IMR-90 (cell line): ENCODE results near the gene HIPK1. TPM values are rescaled to one million over a fixed set of nuclear protein-coding genes. Genes with fewer than 3 reads are reported as not detected.
A peak's percentile ranks its signal among the peaks of the same experiment; 100 is the strongest.

Experiments
- ATAC-seq: fragments of 200-7000 bp; cut with Tn5 transposase; 2 replicates; pipeline ENCODE4 v1.9.1; 2020; ENCODE audit warnings: low read depth, mild to moderate bottlenecking, moderate library complexity
- BruUV-seq: library from RNA; stranded (reverse); fragments of 400-500 nt; replicated peaks from 2 replicates; lab custom pipeline; 2021; lab: Mats Ljungman, UMichigan
- CTCF ChIA-PET: fragments of 300-600 bp; formaldehyde crosslinking; extraction: SDS; loops from one replicate; lab custom pipeline; 2021; ENCODE audit warnings: antibody characterized with exemption; lab: Yijun Ruan, JAX
- POLR2A ChIA-PET: fragments of 300-600 bp; sonication (Branson Sonifier 250); formaldehyde crosslinking; loops from one replicate; lab custom pipeline; 2022; ENCODE audit warnings: antibody characterized with exemption; ENCODE audit not compliant: unreplicated experiment; lab: Charles Lee
- DNase-seq: peaks from one replicate; pipeline ENCODE4 v3.0.0; 2013
- H2AFZ ChIP-seq: replicated peaks from 2 replicates; pipeline ENCODE3; 2013; ENCODE audit warnings: low read length, mild to moderate bottlenecking; ENCODE audit not compliant: poor library complexity
- H2AK5ac ChIP-seq: 2 replicates; pipeline ENCODE4 v1.6.1; 2013; ENCODE audit warnings: low read depth, low read length, inconsistent platforms
- H2AK9ac ChIP-seq: replicated peaks from 2 replicates; pipeline ENCODE3; 2013; ENCODE audit warnings: mild to moderate bottlenecking, low read depth, low read length, moderate library complexity; ENCODE audit not compliant: poor library complexity
- H2BK120ac ChIP-seq: 2 replicates; pipeline ENCODE4 v1.6.1; 2013; ENCODE audit warnings: low read depth, low read length, inconsistent platforms
- H2BK15ac ChIP-seq: 3 replicates; pipeline ENCODE4 v1.6.1; 2013; ENCODE audit warnings: low read depth, low read length, inconsistent platforms
- H2BK20ac ChIP-seq: 2 replicates; pipeline ENCODE4 v1.6.1; 2013; ENCODE audit warnings: low read depth, mild to moderate bottlenecking, inconsistent platforms, low read length, moderate library complexity
- H2BK5ac ChIP-seq: 2 replicates; pipeline ENCODE4 v1.6.1; 2013; ENCODE audit warnings: mild to moderate bottlenecking, low read depth, low read length, inconsistent platforms; ENCODE audit not compliant: poor library complexity, severe bottlenecking
- H3K14ac ChIP-seq: replicated peaks from 2 replicates; pipeline ENCODE4 v1.6.1; 2013; ENCODE audit warnings: low read depth, low read length, inconsistent platforms
- H3K18ac ChIP-seq: 2 replicates; pipeline ENCODE4 v1.6.1; 2013; ENCODE audit warnings: low read depth, low read length, control low read depth
- H3K23ac ChIP-seq: 2 replicates; pipeline ENCODE4 v1.6.1; 2013; ENCODE audit warnings: low read depth, low read length, inconsistent platforms
- H3K27ac ChIP-seq: 2 replicates; pipeline ENCODE4 v1.5.1; 2013; ENCODE audit warnings: mild to moderate bottlenecking, control low read depth, low read length; ENCODE audit not compliant: insufficient read depth
- H3K27me3 ChIP-seq: 2 replicates; pipeline ENCODE4 v1.6.1; 2013; ENCODE audit warnings: low read length; ENCODE audit not compliant: control insufficient read depth, insufficient read depth
- H3K36me3 ChIP-seq: 2 replicates; pipeline ENCODE4 v1.6.1; 2013; ENCODE audit warnings: low read length, mixed read lengths; ENCODE audit not compliant: control insufficient read depth, insufficient read depth
- H3K4ac ChIP-seq: 2 replicates; pipeline ENCODE4 v1.6.1; 2013; ENCODE audit warnings: low read depth, low read length, inconsistent platforms
- H3K4me1 ChIP-seq: 2 replicates; pipeline ENCODE4 v1.6.1; 2013; ENCODE audit warnings: low read length, mixed read lengths; ENCODE audit not compliant: control insufficient read depth, insufficient read depth
- H3K4me2 ChIP-seq: 2 replicates; pipeline ENCODE4 v1.6.1; 2013; ENCODE audit warnings: low read depth, mild to moderate bottlenecking, control low read depth, low read length, moderate library complexity
- H3K4me3 ChIP-seq: 2 replicates; pipeline ENCODE4 v1.5.1; 2013; ENCODE audit warnings: low read depth, mild to moderate bottlenecking, control low read depth, low read length, moderate library complexity; ENCODE audit not compliant: insufficient read depth
- H3K56ac ChIP-seq: 2 replicates; pipeline ENCODE4 v1.6.1; 2013; ENCODE audit warnings: low read length, inconsistent platforms; ENCODE audit not compliant: insufficient read depth; ENCODE audit errors: extremely low read depth
- H3K79me1 ChIP-seq, 2 experiments: 2 replicates each; pipeline ENCODE4 v1.6.1; 2013; ENCODE audit warnings: low read length in 2 of 2, inconsistent platforms in 1 of 2, low read depth in 1 of 2
- H3K9ac ChIP-seq: 2 replicates; pipeline ENCODE4 v1.6.1; 2013; ENCODE audit warnings: low read depth, low read length, control low read depth
- H3K9me1 ChIP-seq: 2 replicates; pipeline ENCODE4 v1.6.1; 2013; ENCODE audit warnings: low read length, inconsistent platforms; ENCODE audit not compliant: insufficient read depth
- H3K9me3 ChIP-seq: 2 replicates; pipeline ENCODE4 v1.6.1; 2013; ENCODE audit warnings: low read length; ENCODE audit not compliant: control insufficient read depth, insufficient read depth
- H4K20me1 ChIP-seq: 2 replicates; pipeline ENCODE4 v1.6.1; 2013; ENCODE audit warnings: low read length, inconsistent platforms; ENCODE audit not compliant: insufficient read depth
- H4K5ac ChIP-seq: 2 replicates; pipeline ENCODE4 v1.6.1; 2013; ENCODE audit warnings: mild to moderate bottlenecking, low read depth, low read length, control low read depth
- H4K8ac ChIP-seq, 2 experiments: 2 replicates each; pipeline ENCODE4 v1.6.1; 2013; ENCODE audit warnings: low read depth in 2 of 2, low read length in 2 of 2, control low read depth in 1 of 2, inconsistent platforms in 1 of 2
- H4K91ac ChIP-seq: 2 replicates; pipeline ENCODE4 v1.6.1; 2013; ENCODE audit warnings: low read depth, low read length, inconsistent platforms; ENCODE audit not compliant: insufficient read depth
- BHLHE40 ChIP-seq: fragments of 150-350 bp; IDR thresholded peaks from 2 replicates; pipeline ENCODE4 v1.6.1; 2016; ENCODE audit warnings: mild to moderate bottlenecking, low read depth, low read length
- CEBPB ChIP-seq: IDR thresholded peaks from 2 replicates; pipeline ENCODE4 v1.6.1; 2012; ENCODE audit warnings: low read depth, low read length, improper control_type of control experiment
- CHD1 ChIP-seq: IDR thresholded peaks from 2 replicates; pipeline ENCODE4 v1.6.1; 2012; ENCODE audit warnings: low read depth, low read length, improper control_type of control experiment
- MAZ ChIP-seq: IDR thresholded peaks from 2 replicates; pipeline ENCODE4 v1.6.1; 2012; ENCODE audit warnings: low read depth, mild to moderate bottlenecking, low read length, improper control_type of control experiment, moderate library complexity, borderline replicate concordance
- NFE2L2 ChIP-seq: fragments of 150-350 bp; IDR thresholded peaks from 2 replicates; pipeline ENCODE4 v1.6.1; 2016; ENCODE audit warnings: low read depth, mild to moderate bottlenecking, low read length
- POLR2A ChIP-seq: IDR thresholded peaks from 2 replicates; pipeline ENCODE4 v1.6.1; 2012; ENCODE audit warnings: mild to moderate bottlenecking, low read depth, low read length
- RAD21 ChIP-seq: IDR thresholded peaks from 2 replicates; pipeline ENCODE4 v1.6.1; 2012; ENCODE audit warnings: low read length, improper control_type of control experiment
- RCOR1 ChIP-seq: IDR thresholded peaks from 2 replicates; pipeline ENCODE4 v1.6.1; 2012; ENCODE audit warnings: mild to moderate bottlenecking, low read length, improper control_type of control experiment; ENCODE audit not compliant: insufficient replicate concordance
- RFX5 ChIP-seq: IDR thresholded peaks from 2 replicates; pipeline ENCODE4 v1.8.0; 2012; ENCODE audit warnings: low read depth, mild to moderate bottlenecking, low read length, moderate library complexity
- SMC3 ChIP-seq: fragments of 150-350 bp; IDR thresholded peaks from 2 replicates; pipeline ENCODE4 v1.6.1; 2016; ENCODE audit warnings: low read depth, mild to moderate bottlenecking, antibody characterized with exemption, low read length, moderate library complexity
- WGBS, 2 experiments: methylation state at CpG; one replicate each; pipeline versions ENCODE4 v1.1.5 to v1.1.7; 2013; ENCODE audit warnings: missing lambda C conversion rate in 2 of 2; ENCODE audit not compliant: insufficient read length in 1 of 2; ENCODE audit errors: extremely low coverage in 2 of 2; 5-methylcytosine and 5-hydroxymethylcytosine counted together
- dilution Hi-C: fragments of 300-500 bp; cut with HindIII; formaldehyde crosslinking; loops from one replicate; pipeline ENCODE4 v1.14.3; 2018; ENCODE audit warnings: low sequenced_read_pairs; ENCODE audit not compliant: unreplicated experiment
- in situ Hi-C: fragments of 300-500 bp; cut with MboI; formaldehyde crosslinking; loops from 3 replicates; pipeline ENCODE4 v1.14.3; 2019; ENCODE audit warnings: low sequenced_read_pairs, inconsistent platforms, mixed read lengths
- intact Hi-C: fragments of 100-400 bp; cut with micrococcal nuclease; formaldehyde crosslinking; loops from 2 replicates; pipeline ENCODE4 v1.10.0; 2022
- polyA plus RNA-seq, 3 experiments: library from polyadenylated mRNA; depleted of rRNA; stranded (reverse); fragments of >200 nt; gene quantifications; 2 replicates each; pipeline ENCODE4 v1.2.3, GENCODE V29; 2012; ENCODE audit warnings: low replicate concordance in 1 of 3
- total RNA-seq: library from RNA; depleted of rRNA; stranded (reverse); fragments of >200 nt; gene quantifications from 2 replicates; pipeline ENCODE4 v1.2.3, GENCODE V29; 2012
- TF ChIP-seq, protein P1 (sequence below): fragments of 150-350 bp; IDR thresholded peaks from 2 replicates; pipeline ENCODE4 v1.6.1; 2016; ENCODE audit warnings: low read depth, mild to moderate bottlenecking, low read length, moderate library complexity, borderline replicate concordance
- TF ChIP-seq, protein P2 (sequence below): fragments of 150-350 bp; IDR thresholded peaks from 2 replicates; pipeline ENCODE4 v1.6.1; 2017; ENCODE audit warnings: mild to moderate bottlenecking, antibody characterized with exemption, low read length, low read depth
- TF ChIP-seq, protein P3 (sequence below): conservative IDR thresholded peaks from 2 replicates; pipeline ENCODE4 v1.5.1; 2012; ENCODE audit warnings: mild to moderate bottlenecking, low read depth, low read length, improper control_type of control experiment

The HIPK1 gene
- total and polyA plus RNA-seq, 2 of the 4 experiments (the other 2 are of a cell fraction), result 15.3 to 33.9 TPM

DNA sequence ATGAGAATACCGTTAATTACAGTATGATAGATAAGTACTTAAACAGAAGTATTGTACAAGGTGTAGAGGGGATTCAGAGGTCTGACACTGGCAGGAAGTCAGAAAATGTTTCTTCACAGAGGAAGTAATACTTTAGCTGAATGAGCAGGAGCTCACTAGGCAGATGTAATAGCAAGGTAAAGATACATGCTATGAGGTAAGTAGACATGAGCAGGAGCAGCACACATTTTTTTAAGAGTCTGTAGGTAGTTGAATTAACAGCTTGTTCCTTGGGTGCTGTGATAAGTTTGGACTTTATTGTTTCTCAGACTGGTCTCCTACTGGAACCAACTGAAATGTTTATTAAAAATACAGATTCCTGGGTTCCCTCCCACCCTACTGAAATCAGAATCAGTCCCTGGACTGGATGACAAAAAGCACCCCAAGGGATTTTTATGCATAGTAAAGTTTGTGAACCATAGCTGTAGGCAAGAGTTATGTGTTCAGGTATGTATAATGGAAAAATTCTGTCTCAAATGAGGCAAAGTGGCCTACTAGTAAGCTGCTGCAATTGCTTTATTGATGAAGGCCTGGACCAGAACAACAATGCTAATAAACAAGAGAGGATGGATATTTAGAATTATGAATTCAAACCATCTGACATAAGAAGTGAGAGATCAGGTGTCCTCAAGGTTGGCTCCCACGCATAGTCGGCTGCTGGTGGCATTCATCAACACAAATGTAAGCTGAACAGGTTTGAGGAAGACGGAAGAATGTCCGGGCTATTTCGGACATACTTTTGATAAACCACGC is 25.4 kb upstream of the HIPK1 start:
- Histone ChIP-seq H3K79me1 (peaks cover 28 to 48% of the 10 kb centered on the region in 2 experiments), H3K9me1 (peaks cover 1% of the 10 kb centered on the region), H4K20me1 (no peaks in the 10 kb centered on the region), H3K36me3 (peaks cover 8% of the 10 kb centered on the region), H3K9ac (peak overlapping the region; percentile 86), H4K91ac (peak overlapping the region; percentile 19), H2BK20ac (no peak overlapping the region), H3K4me1 (no peaks in the 10 kb centered on the region), H3K23ac (peak overlapping the region; percentile 87; the same call in 1 of the 2 replicates), H3K4ac (peak overlapping the region; percentile 71), H3K4me3 (peak overlapping the region; percentile 58), H3K56ac (peak overlapping the region; percentile 85; the same call in 1 of the 2 replicates), H2AK5ac (peak overlapping the region; percentile 53; the same call in 1 of the 2 replicates), H3K27ac (peak overlapping the region; percentile 83), H4K5ac (no peak overlapping the region), H3K4me2 (peak overlapping the region; percentile 88), H2BK5ac (peak overlapping the region; percentile 63), H2BK15ac (no peak overlapping the region), H2AFZ (peak overlapping the region; percentile 91), H3K9me3 (no peaks in the 10 kb centered on the region), H3K27me3 (no peaks in the 10 kb centered on the region), H4K8ac (peak overlapping the region; percentile 68 to 81), H3K14ac (peak overlapping the region; percentile 75), H2BK120ac (peak overlapping the region; percentile 43; the same call in 1 of the 2 replicates), H3K18ac (no peak overlapping the region), H2AK9ac (peak overlapping the region; percentile 56)
- dilution Hi-C loops (no loop called here), in situ Hi-C loops (loop anchor here (5.0 to 25.0 kb wide), 2 partner anchors 66 to 766 kb away; no protein-coding TSS in a partner anchor), intact Hi-C loops (loop anchor here (1.0 to 10.0 kb wide), 3 partner anchors 91 to 509 kb away; partner anchors contain the start of genes MAGI3, PHTF1 and RSBN1)
- no TSS peak for BruUV-seq
- ChIA-PET POLR2A (interaction anchor here (0.6 to 2.3 kb wide), 3 partner anchors 9 to 161 kb away, joined by 4 to 9 read pairs (median 6); partner anchors contain the start of gene HIPK1), CTCF (no interaction called here)
- no peak for ATAC-seq
- DNase-seq, result no peak
- no CpG with 5 or more reads among the region's 7 CpGs for WGBS, 2 experiments
- TF ChIP-seq RCOR1 (no peak), CHD1 (no peak), CEBPB (no peak), RAD21 (no peak), BHLHE40 (no peak), RFX5 (no peak), POLR2A (no peak), SMC3 (no peak), NFE2L2 (no peak), MAZ (no peak)
- TF ChIP-seq, protein P1, sequence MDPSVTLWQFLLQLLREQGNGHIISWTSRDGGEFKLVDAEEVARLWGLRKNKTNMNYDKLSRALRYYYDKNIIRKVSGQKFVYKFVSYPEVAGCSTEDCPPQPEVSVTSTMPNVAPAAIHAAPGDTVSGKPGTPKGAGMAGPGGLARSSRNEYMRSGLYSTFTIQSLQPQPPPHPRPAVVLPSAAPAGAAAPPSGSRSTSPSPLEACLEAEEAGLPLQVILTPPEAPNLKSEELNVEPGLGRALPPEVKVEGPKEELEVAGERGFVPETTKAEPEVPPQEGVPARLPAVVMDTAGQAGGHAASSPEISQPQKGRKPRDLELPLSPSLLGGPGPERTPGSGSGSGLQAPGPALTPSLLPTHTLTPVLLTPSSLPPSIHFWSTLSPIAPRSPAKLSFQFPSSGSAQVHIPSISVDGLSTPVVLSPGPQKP, result no peak
- TF ChIP-seq, protein P2, sequence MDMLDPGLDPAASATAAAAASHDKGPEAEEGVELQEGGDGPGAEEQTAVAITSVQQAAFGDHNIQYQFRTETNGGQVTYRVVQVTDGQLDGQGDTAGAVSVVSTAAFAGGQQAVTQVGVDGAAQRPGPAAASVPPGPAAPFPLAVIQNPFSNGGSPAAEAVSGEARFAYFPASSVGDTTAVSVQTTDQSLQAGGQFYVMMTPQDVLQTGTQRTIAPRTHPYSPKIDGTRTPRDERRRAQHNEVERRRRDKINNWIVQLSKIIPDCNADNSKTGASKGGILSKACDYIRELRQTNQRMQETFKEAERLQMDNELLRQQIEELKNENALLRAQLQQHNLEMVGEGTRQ, result no peak
- TF ChIP-seq, protein P3, sequence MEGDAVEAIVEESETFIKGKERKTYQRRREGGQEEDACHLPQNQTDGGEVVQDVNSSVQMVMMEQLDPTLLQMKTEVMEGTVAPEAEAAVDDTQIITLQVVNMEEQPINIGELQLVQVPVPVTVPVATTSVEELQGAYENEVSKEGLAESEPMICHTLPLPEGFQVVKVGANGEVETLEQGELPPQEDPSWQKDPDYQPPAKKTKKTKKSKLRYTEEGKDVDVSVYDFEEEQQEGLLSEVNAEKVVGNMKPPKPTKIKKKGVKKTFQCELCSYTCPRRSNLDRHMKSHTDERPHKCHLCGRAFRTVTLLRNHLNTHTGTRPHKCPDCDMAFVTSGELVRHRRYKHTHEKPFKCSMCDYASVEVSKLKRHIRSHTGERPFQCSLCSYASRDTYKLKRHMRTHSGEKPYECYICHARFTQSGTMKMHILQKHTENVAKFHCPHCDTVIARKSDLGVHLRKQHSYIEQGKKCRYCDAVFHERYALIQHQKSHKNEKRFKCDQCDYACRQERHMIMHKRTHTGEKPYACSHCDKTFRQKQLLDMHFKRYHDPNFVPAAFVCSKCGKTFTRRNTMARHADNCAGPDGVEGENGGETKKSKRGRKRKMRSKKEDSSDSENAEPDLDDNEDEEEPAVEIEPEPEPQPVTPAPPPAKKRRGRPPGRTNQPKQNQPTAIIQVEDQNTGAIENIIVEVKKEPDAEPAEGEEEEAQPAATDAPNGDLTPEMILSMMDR, result no peak
